RCC 7860 (cell line): Measurements from ENCODE around the gene JMJD7.

Experiments used
- DNase-seq: peaks from one replicate; pipeline ENCODE4 v3.0.0-alpha.2; 2015; ENCODE audit warnings: low spot score
- FAIRE-seq: peaks from 2 replicates; lab custom pipeline; 2012; peaks lifted over from hg19 to GRCh38; lab: Jason Lieb, UNC

Gene JMJD7

DNA sequence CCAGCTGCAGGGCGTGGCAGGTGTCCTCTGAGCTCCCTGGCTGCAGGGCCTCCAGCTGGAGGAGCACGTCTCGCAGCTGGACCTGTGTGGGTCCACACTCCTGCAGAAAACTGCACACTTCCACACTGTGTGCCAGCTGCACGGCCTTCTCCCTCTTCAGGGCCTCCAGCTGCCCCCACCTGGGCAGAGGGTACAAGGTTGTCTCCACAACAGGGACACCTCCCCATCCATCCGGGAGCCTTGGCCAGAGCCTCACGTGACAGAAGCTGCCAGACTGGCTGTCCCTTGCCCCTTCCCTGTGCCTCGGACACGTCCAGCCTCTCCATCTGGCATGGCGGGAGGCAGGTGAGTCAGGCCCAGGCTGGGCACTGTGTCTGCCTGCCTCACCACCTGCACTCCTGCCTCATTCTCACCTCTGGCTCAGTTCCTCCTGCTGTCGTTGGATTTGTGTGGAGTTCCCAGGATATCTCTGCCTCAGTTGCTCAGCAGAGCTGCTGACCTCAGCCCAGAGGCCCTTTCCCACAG, 51.5 kb downstream of the JMJD7 start:
- no peak for FAIRE-seq
- DNase-seq: no peak

DNA sequence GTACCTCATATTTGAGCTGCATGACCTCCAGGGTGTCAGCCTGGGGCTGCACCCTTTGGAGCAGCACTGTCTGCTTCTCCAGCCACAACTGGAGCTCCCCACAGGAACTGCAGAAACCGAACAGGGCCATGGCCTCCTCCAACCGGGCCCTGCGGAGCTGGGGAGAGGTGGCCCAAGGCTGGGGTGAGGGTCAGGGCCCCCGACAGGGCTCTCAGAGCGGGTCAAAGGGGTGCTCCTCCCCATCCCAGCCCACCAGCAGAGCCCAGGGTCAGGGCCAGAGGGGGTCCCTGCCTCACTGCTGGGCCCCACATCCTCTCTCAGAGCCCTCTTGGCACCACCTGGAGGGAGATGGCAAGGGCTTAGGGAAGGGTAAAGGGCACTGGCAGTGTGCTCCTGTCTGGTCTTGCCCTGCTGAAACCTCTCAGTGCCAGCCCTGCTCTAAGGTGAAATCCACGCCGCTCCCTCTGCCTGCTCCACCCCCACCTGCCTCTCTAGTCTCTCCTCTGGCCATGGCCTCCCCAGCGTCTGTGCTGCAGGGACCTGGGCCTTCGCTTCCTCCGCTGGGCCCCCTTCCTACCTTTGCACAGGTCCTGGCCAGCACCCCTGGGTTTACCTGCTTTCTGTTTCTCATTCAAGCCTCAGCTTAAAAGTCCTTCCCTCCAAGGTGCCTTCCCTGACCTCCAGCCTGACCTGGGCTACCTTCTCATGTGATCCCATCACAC, 52.4 kb downstream of the JMJD7 start:
- FAIRE-seq (no peak), DNase-seq (no peak)

GRCh38 chr15:41881086-41881485, 53.2 kb downstream of the JMJD7 start:
- DNase-seq: no peak
- no peak for FAIRE-seq

DNA sequence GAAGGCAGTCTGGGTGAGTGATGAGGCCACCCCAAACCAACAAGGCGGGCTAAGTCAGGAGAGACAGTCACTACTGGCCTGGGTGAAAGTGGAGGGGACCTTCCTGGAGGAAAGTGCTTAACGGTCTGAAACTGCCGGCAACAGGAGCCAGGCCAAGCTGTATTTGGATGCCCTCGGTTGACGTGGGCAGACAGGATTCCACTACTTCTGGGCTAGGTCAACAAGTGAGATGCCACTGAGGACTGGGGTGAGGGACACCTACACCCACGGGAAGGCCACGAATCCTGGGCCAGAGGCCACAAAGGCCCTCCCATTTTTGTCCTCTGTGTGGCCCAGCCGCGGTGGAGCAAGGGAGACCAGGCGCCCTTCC, 53.6 kb downstream of the JMJD7 start:
- no peak for DNase-seq
- no peak for FAIRE-seq

DNA sequence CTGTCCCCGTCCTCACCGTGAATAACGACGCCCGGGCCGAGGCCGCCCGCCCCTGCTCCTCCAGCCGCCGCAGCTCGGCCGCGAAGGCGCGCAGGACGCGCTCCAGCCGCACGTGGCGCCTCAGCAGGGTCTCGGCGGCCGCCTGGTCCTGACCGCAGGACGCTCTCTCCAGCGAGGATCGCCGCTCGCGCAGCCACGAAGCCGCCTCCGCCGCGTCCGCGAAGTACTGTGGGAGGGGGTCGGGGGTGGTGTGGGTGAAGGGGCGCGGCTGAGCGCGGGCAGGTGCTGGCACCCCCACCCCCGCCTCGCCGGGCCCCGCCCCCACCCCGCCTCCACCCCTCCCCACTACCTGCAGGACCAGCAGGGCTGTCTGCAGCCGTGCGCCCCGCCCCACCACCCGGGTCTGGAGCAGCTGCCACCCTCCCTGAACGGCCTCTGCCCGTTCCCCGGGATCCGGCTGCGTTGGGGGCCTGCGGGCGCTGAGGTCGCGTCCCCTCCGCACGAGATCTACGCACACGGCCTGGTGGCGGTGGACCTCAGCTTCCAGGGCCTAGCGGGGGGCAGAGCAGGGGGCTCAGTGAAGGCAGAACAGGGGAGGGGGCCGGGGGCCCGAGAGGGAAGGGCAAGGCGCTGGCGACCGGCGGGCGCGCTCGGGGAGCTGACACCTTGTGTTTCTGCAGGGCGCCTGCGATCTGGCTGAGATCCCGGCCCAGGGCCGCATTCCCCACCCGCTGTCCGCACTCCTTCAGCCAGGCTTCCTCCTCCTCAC, 54.2 kb downstream of the JMJD7 start:
- FAIRE-seq (no peak), DNase-seq (no peak)

GRCh38 chr15:41882689-41883483, 55.0 kb downstream of the JMJD7 start:
- FAIRE-seq: no peak
- no peak for DNase-seq

DNA sequence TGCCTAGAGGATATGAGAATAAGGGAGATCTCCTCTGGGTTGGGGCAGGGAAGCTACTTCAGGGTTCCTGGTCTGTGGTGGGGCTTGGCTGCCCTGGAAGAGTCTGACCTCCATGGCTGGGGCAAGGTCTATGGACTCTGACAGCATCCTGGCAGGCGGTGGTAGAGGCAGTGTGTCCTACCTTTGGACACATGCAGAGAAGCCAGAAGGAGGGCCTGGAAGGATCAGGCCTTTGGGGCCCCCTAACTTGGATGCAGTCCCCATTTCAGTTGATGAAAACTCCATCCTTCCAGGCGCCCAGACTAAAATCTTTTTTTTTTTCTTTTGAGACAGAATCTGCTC, 55.6 kb downstream of the JMJD7 start:
- DNase-seq: no peak
- FAIRE-seq: no peak

DNA sequence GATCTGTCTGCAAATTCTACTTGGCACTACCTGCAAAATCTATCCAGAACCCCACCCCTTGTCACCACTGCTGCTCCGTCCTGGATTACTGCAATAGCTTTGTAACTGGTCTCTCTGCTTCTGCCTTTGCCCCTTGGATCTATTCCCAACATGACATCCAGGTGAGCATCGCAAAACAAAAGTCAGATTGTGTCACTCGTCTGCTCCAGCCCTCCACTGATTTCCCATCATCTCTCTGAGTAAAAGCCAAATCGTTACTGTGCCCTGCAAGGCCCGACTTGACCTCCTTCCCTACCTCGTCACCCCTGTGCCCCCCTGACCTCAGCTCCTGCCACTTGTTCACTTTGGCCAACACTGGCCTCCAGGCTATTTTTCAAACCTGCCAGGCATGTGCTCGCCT, 56.6 kb downstream of the JMJD7 start:
- no peak for FAIRE-seq
- DNase-seq: no peak

DNA sequence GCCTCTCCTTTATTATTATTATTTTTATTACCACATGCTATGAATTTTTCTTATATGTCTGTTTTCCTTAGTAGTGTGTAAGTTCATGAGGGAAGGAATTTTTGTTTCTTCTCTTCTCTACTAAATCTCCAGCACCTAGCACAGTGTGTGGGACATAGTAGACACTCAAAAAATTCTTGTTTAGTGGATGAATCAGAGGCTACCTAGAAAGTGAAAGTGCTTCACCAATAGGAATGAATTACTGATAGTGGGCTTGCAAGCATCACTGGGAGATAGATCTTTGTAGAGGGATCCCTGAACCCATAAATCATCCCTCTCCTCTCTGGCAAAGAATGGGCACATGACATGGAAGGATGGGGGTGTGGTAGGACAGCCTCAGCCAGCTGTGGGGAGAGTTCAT, 57.4 kb downstream of the JMJD7 start:
- DNase-seq (no peak), FAIRE-seq (no peak)

DNA sequence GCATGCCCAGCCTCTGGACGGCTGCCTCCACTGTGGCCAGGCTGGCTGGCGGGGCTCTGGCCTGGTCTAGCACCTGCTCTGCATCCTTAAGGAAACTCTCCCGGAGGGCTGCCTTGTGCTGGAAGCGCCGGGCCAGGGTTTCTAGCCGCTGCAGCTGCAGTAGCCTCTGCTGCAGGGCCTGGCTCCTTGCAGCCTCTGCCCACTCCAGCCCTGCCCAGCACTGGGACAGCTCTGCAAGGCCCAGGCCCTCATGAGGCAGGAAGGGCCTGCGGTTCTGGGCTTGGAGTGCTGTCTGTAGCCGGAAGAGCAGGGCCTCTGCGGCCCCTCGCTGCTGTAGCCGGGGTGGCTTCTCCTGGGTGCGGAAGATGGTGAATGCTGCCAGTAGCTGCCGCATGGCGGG, 57.9 kb downstream of the JMJD7 start:
- DNase-seq: no peak

DNA sequence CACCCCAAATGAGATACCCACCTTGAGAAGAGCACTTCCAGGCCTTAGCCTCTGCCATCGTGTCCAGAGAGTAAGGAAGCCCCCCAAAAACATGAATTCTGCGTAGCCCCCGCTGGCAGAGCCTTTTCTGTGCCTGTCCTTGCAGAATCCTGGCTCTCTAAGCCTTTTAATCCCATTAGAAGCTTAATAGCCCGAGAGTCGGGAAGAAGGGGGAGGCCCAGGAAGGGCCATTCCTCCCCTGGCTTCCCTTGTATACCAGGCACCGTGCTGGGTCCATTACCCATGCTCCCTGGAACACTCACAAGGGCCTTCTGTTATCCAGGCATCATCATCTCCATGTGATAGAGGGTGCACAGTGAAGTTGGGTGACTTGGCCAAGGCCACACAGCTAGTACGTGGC, 58.8 kb downstream of the JMJD7 start:
- DNase-seq: no peak
- FAIRE-seq: no peak

More for the DNA sequence above, 57.9 kb downstream of the JMJD7 start:
- no peak for FAIRE-seq

GRCh38 chr15:41887161-41887560, 59.3 kb downstream of the JMJD7 start:
- FAIRE-seq (no peak), DNase-seq (no peak)
